Kasumi-1 (cell line): ENCODE measurements around the gene TMEM163.
"Not testable (repeated sequence)": the region's sequence is repeated elsewhere in the genome, so short reads cannot be mapped to it uniquely, and the experiment has no call there.

Experiments used
- DNase-seq, 2 experiments: peaks; one replicate each; lab custom pipeline; 2025; lab: John Stamatoyannopoulos, UW

TMEM163 gene

GRCh38 chr2:134527381-134527780, 191.4 kb downstream of the TMEM163 start:
- no peak for DNase-seq

DNA sequence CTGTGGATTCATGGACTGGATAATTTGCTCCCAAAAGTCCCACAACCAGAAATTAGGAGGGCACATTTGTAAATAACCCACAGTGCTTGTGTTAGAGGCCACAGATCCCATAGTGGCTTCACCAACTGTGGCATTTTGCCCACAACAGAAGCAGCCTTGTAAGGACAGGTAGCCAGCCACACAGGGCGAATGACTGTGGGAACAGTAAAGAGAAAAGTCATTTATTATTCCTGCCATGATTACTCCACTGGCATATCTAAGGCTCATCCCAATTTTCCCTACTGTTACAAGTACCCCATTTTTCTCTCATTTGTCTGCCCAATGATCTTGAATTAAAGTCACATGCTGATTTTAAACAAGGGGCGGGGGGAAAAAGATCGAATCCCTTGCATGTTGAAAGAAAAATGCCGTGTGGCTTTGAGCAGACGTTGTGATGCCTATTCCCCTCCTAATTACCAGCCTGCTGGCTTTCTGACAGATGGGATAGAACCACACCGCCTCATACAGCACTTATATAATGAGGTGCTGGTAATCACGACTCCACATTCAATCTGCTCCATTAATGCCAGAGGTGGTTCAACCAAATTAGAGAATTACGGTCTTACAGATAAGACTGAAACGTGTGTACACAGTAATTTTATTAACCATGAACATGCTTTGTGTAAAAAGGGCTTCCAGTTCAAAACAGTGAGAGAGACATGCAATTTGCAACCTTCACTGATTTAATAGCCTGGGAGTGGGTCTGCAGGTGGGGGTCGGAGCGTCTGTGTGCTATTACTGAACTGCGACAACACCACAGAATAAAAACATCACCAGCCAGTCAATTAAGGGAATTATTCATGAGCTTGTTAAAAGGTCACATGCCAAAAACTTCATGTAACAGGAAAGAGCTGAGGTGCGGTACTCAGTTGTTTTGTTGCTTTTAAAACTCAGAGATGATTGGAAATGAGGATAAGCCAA, 196.0 kb downstream of the TMEM163 start:
- DNase-seq: no peak

DNA sequence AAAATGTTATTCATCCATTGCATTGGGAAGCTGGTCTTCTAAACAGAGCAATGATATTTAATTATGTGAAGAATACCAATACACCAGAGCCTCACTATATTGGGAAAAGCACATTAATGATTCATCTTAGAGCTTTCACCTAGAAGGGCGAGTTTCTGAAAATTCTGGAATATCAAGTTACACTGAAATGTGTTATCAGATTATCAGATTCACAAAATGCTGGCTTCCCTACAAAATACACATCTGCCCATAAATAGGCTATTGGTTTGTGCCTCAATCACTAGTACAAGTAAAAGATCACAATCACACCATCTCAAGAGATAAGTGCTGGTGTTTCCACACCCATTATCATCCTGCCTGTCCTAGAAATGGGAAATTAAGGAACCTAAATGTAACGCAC, 200.7 kb downstream of the TMEM163 start:
- DNase-seq: no peak

DNA sequence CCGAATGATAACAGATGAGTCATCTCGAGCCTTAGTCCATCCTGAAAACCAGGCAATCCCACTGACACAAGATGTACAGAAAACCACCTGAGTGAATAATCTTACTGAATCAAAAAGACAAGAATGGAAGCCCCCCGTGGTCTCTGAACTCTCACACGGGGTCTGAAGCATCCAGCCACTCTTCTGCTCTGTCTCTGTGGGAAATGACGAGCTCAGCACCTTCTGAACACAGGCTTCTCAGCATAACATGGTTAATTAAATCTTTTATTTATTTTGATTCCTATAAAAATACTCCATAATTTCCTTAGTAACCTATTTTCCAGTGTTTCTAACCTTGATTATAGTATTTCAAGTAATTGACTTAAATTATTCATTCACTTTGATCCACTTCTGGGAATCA, 203.7 kb downstream of the TMEM163 start:
- no peak for DNase-seq

GRCh38 chr2:134513465-134513804, 205.4 kb downstream of the TMEM163 start:
- DNase-seq: no peak

- no peak for DNase-seq
These were observed 205.9 kb downstream of the TMEM163 start for GRCh38 chr2:134512734-134513464.

- no peak for DNase-seq
These were observed 210.4 kb downstream of the TMEM163 start for GRCh38 chr2:134508391-134508790.

DNA sequence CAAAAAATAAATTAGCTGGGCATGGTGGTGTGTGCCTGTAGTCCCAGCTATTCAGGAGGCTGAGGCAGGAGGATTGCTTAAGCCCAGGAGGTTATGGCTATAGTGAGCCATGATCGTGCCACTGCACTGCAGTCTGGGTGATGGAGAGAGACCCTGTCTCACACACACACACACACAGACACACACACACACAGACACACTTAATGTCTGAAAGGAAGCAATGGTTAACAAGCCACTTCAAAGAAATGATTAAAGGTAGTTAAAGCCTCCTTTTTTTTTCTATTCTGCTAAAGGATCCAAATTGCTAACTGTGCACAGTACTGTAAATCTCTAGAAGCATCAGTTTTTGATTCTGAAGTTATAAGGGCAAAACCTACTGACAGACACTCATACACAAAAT, 211.1 kb downstream of the TMEM163 start:
- DNase-seq: no peak

DNA sequence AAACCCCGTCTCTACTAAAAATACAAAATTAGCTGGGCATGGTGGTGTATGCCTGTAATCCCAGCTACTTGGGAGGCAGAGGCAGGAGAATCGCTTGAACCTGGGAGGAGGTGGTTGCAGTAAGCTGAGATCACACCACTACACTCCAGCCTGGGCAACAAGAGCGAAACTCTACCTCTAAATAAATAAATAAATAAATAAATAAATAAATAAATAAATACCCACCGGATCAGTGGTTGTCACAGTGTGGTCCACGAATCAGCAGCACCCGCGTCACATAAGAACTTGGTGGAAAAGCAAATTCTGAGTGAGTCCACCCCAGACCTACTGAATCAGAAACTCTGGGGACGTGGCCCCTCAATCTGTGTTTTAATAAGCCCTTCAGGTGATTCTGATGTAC, 211.6 kb downstream of the TMEM163 start:
- DNase-seq: not testable (repeated sequence)

DNA sequence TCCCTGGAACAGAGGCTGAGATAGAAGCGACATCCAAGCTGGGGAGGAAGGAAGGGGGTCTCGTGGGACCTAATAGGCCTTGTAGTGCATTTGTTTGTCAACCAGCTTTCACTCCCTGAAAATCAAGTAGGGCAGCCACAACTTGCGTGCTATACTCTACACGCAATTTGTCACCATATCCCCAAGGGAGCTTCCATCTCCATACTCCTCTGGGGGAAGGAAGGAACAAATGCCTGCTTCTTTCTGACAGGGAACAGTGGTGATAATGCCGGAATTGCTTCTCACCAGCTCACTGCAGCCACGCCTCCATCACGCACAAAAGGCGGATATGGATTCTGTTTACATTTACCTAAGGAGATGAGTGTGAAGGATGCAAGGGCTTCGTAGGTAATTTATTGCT, 213.4 kb downstream of the TMEM163 start:
- no peak for DNase-seq

GRCh38 chr2:134504586-134505336, 214.0 kb downstream of the TMEM163 start:
- DNase-seq: no peak

- DNase-seq: no peak
These were observed 216.7 kb downstream of the TMEM163 start for GRCh38 chr2:134502104-134502503.

GRCh38 chr2:134501476-134502091, 217.2 kb downstream of the TMEM163 start:
- no peak for DNase-seq

DNA sequence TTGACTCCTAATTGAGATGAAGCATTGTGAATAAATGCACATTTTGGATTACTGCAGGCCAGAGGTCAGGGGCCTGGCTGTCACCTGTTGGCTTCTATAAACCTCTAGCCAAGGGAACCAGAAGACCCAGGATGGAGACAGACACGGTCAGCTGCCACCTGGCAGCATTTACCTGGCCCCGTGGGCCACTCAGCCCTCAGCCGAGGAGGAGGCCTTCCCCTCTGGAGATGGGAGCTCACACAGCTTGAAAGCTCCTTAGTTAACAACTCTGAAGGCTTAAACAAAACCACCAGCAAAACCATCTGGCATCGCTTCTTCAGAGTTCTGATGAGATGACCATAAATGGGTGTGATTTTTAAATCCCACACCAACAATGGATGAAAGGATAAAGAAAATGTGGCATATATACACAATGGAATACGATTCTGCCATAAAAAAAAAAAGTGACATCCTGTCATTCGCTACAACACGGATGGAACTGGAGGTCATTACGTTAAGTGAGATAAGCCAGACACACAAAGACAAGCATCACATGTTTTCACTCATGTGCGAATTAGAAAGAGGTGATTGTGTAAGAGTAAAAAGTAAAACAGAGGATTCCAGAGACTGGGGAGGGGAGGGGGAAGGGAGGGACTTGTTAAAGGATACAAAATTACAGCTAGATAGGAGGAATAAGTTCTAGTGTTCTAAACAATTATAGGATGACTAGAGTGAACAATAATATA, 218.4 kb downstream of the TMEM163 start:
- no peak for DNase-seq

DNA sequence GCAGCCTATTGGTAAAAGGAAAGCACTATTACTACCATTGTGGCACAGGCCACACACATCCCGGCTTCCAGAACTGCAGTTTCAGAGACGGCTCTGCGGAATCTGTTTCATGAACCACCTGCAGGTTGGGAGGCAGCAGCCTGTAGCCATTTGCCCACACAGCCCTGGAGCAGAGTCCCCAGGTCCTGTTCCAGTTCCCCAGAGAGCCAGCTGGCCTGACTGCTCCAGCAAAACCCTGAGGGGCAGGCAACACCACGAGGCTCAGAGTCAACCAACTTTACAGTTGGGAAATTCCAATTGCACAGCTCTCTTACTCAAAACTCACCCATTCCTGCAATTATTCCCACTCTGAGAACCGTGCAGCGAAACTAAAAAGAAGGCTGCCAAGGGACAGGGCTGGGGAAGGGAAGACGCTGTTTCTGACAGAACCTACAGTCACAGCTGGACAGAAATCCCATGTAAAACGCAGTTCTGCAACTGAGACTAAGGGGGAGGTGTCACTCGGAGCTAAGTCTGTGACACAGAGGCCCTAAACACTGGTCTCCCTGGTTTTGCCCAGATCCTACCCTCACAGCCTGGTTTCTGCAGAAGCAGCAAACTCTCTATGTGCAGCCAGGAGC, 219.4 kb downstream of the TMEM163 start:
- no peak for DNase-seq

DNA sequence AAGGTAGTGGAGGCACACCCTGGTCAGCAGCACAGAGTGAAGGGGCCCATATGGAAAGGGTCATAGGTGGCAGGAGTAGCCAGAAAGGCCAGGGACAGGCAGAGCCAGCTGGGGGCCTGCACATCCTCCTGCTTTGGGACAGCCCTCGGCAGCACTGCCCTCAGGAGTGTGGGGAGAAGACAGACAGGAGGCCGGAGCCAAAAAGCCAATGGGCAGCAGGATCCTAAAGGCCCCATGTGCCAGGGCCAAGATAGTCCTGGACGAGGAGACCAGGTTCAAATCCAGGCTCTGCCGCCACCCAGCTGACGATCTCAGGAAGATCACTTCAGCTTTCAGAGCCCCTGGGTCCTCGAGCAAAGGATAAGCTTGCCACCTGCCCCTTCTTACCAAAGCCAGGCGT, 220.1 kb downstream of the TMEM163 start:
- DNase-seq: no peak

DNA sequence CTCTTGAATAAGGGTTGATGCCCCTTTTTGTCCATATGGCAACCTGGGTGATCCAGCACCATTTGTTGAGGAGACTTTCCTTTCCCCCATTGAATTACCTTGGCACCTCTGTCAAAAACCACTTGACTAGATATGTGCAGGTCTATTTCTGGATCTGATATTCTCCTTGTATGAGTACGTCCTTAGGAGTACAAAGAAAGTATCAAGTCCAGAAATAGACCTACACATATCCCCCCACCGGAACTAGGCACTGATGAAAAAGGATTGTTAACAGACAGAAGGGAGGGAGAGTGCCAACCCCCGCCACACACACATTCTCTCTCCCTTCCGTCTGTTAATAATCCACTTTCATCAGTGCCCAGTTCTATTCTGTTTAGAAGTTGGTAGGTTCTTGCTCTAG, 225.0 kb downstream of the TMEM163 start:
- DNase-seq: no peak

DNA sequence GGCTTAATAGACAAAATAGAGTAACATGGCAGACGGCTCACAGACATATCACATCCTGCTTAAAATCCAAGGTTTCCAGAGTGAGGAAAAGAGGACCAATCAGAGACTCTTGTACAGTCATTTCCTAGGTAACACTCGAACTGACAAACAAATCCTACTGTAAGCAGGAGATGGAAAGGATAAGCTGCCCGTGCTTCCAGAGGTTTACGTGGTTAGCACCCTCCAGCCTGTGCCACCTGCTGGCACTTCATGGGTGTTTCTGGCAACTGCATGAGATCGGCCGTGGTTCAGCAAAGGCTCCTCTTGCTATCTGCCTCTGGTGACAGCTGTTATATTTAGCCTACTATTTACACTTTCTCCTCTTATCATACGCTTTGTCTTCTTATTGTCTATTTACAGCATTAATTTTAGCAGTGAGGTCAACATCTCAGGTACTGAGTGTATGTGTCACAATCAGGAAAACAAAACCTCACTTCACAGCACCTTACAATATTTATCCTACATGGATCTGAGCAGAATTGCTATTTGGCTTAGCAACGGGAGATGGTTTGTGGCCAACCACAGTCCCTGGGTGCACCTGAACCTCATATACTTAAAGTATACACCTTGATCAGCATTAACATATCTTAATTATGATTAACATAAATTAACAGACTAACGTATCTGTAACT, 226.9 kb downstream of the TMEM163 start:
- DNase-seq: no peak

- no peak for DNase-seq
These were observed 227.8 kb downstream of the TMEM163 start for GRCh38 chr2:134491022-134491421.

DNA sequence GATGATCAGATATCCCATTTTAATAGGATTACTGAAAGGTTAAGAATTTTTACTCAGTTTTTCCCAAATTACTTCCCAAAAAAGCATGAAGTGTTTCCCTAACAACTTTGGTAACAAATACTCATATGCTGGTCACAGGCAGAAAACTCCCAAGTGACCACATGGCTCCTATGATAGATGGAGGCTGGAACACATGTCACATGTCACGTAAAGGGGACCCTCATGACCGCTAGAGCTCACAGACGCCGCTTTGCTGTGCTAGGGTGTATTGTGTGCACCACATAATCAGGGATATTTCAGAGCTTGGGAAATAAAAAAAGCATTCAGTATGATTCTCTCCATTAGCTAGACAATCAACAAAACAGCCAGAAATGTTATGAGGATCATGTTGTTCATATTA, 228.2 kb downstream of the TMEM163 start:
- no peak for DNase-seq
